RWPE1 (cell line): Measurements from ENCODE around the gene TBL3.

ENCODE experiments used
- CTCF ChIA-PET: fragments of 350-600 bp; sonication (Branson Sonifier 250); formaldehyde crosslinking; extraction: SDS; loops from one replicate; lab custom pipeline; 2021; lab: Yijun Ruan, JAX
- POLR2A ChIA-PET: fragments of 400-600 bp; formaldehyde crosslinking; extraction: SDS; loops from one replicate; lab custom pipeline; 2020; ENCODE audit warnings: antibody characterized with exemption; ENCODE audit not compliant: low non-redundant PET; lab: Yijun Ruan, JAX
- DNase-seq: peaks from one replicate; pipeline ENCODE4 v3.0.0; 2012; ENCODE audit warnings: low spot score
- H3K27ac ChIP-seq: fragments of 450-650 bp; 2 replicates; pipeline ENCODE4 v1.5.1; 2017
- TF ChIP-seq, protein P1 (sequence below): fragments of 450-650 bp; conservative IDR thresholded peaks from 2 replicates; pipeline ENCODE4 v1.5.1; 2017; ENCODE audit warnings: low read depth, mild to moderate bottlenecking

The TBL3 gene

DNA sequence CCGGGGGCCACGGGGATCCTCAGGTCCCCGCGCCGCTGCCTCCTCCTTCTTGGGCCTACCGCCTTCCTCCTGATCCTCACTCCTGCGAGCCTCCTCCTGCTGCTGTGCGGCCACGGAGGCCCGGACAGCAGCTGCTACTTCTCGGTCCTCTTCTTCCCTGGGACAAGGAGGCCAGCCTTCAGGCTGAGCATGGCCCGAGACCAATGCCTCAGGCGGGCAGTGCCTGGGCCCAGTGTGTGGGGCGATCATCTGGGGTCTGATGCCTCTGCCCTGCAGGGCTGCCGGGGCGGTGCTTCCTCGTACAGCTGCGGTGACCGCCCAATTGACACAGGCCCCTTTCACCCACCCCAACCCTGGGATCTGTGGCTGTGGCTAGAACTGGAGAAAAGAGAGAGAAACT lies 29.2 kb downstream of the TBL3 start:
- no peak for DNase-seq
- POLR2A ChIA-PET: no interaction called here
- H3K27ac ChIP-seq: peak overlapping the region; percentile 98; the same call in 1 of the 2 replicates
- CTCF ChIA-PET: interaction anchor here (0.6 kb wide), 2 partner anchors 90 to 422 kb away, joined by 3 read pairs; no protein-coding TSS in a partner anchor
- TF ChIP-seq, protein P1, sequence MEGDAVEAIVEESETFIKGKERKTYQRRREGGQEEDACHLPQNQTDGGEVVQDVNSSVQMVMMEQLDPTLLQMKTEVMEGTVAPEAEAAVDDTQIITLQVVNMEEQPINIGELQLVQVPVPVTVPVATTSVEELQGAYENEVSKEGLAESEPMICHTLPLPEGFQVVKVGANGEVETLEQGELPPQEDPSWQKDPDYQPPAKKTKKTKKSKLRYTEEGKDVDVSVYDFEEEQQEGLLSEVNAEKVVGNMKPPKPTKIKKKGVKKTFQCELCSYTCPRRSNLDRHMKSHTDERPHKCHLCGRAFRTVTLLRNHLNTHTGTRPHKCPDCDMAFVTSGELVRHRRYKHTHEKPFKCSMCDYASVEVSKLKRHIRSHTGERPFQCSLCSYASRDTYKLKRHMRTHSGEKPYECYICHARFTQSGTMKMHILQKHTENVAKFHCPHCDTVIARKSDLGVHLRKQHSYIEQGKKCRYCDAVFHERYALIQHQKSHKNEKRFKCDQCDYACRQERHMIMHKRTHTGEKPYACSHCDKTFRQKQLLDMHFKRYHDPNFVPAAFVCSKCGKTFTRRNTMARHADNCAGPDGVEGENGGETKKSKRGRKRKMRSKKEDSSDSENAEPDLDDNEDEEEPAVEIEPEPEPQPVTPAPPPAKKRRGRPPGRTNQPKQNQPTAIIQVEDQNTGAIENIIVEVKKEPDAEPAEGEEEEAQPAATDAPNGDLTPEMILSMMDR: no peak

DNA sequence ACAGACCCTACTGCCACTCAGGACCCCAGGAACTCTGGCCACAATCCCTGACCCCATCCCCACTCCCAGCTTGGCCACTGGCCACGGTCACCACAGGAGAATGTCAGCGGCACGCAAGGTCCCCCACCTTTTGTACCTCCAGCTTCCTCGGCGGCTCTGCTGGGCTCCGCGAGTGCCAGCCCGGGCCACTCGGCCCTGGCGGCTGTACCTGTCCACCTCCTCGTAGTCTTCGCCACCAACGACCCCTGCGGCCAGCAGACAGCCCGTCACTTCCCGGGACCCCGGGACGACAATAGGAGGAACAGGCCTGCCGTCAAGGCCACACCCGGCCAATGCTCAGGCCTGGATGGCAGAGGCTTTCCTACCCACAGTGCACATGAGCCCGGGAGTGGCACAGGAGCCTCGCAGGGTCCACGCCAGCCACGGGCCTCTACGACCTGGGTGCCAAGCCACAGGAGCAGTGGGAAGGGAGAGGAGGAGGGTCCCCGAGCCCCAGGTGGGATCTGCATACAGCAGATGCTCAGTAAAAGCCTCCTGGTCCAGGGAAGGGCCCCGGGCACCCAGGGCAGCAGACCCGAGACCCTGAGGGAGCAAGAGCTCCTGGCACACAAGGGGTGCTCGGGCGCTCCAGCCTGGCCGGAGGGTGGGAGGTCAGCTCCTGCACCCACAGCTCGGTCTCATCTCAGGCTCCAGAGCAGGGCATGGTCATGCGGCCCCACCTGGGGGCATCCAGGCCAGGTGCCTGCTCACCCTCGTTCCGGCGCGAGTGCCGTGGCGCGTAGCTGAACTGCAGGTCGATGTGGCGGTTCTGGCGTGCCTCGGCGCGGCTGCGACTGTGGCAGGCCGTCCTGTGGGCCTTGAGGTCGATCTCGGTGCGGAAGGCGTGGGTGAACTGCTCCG lies 29.9 kb downstream of the TBL3 start:
- TF ChIP-seq, protein P1: no peak
- ChIA-PET POLR2A (no interaction called here), CTCF (interaction anchor here (0.7 kb wide), 1 partner anchor 139 kb away, joined by 3 read pairs; no protein-coding TSS in a partner anchor)

DNA sequence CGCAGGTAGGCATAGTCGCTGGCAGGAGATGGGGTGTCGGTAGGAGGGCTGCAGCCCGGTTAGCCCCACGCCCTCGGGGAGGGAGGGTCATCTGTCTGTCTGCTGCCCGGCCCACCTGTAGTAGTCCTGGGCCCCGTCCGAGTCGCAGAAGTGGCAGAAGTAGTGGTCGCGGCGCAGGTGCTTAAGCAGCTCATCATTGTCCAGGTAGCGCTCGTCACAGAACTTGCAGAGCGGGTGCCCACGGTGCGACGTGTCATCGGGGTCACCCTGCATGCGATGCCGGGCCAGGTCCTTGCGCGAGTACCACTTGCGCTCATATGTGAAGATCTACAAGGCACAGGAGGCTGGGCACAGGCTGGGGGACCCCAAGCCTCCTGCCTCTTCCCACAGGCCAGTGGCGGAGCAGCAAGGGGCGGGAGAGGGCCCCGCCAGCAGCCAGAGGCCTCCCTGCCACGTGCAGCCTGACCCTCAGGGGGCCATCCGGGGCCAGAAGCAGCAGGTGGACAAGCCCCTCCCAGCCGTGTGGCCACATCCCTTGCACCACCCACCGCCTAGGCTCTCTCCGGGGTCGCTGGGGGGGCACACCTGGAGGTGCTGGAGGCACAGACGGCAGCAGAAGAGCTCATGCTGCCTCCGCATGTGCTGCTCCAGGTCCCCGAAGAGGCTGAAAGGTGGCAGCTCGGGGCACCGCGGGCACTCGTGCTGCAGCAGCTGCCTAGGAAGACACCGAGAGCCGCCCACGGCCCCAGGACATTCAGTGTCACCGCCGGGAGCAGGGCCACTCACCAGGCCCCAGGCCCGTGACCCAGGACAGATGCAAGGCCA lies 30.8 kb downstream of the TBL3 start:
- TF ChIP-seq, protein P1: no peak
- ChIA-PET CTCF (interaction anchor here (0.5 to 2.5 kb wide), 5 partner anchors 20 to 238 kb away, joined by 3 to 17 read pairs (median 3); no protein-coding TSS in a partner anchor), POLR2A (interaction anchor here (0.7 to 0.8 kb wide), 2 partner anchors 10 to 11 kb away, joined by 3 to 4 read pairs; no protein-coding TSS in a partner anchor)
- H3K27ac ChIP-seq: peak overlapping the region; percentile 98
- no peak for DNase-seq

More for the DNA sequence above, 29.9 kb downstream of the TBL3 start:
- H3K27ac ChIP-seq: peak overlapping the region; percentile 98; the same call in 1 of the 2 replicates
- DNase-seq: no peak

DNA sequence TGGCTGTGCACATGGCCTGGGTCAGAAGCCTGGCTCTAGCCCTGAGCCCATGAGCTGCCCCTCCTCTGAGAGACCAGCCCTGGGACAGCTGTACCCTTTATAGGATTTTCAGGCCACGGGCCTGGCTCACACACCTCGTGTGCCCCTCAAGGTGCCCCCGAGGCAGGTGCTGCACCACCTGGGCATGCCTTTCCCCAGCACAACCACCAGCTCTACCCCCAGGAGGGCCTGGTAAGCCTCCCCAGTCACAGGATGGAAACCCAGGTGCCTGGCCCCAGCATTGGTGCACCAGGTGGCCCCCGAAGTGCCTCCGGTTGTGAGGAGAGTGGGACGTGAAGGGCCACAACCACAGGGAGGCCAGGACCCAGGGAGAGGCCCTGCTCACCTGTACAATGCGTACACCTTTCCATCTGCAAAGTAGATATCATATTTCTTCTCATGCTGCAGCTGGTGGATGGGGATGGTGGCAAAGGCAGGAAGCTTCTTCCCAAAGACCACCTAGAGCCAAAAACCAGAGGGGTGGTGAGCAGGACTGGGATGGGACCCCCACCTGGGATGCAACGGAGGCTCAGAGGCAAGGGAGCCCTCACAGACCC lies 31.5 kb downstream of the TBL3 start:
- CTCF ChIA-PET: interaction anchor here (0.5 to 2.5 kb wide), 7 partner anchors 21 to 237 kb away, joined by 3 to 17 read pairs (median 4); no protein-coding TSS in a partner anchor
- POLR2A ChIA-PET: interaction anchor here (0.8 kb wide), 1 partner anchor 10 kb away, joined by 4 read pairs; no protein-coding TSS in a partner anchor
- no peak for DNase-seq
- H3K27ac ChIP-seq: peak overlapping the region; percentile 98
- TF ChIP-seq, protein P1: no peak

DNA sequence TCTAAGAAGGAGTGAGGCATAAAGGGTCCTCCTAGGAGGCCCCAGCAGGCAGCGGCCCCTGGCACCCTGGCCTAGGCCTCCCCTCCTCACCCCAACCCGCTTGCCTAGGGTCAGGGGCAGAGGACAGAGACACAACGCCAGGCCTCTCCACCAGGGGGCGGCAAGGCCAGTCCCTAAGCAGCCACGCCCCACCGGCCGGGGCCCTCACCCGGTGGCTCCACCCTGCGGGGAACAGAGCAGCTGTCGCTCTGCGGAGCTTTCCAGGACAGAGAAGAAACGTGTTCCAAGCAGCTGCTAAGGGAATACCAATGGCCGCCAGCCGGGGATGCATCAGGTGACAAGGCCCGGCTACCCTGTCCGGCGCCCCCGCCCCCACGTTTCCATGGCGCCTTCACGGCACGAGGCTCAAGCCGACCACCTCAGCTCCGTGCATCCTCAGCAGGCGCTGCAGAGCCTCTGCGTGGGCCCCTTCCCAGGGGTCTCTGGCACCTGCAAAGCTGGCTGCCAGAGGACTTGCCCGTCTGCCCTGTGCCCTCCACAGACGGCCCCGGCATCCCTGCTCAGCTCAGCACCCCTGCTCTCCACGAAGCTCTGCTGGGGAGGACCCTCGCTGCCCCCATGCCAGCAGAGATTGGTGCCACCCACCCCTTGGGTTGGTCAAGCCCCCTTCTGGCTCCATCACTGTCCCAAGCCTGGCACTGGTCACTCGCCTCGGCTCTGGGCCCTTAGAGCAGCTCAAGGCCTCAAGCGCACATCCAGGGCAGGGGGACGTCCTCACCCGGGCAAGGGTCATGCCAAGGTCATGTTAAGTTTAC lies 32.2 kb downstream of the TBL3 start:
- H3K27ac ChIP-seq: peak overlapping the region; percentile 98
- TF ChIP-seq, protein P1: peak; percentile 88
- peak; percentile 59 for DNase-seq
- ChIA-PET POLR2A (no interaction called here), CTCF (interaction anchor here (0.5 to 2.5 kb wide), 12 partner anchors 21 to 202 kb away, joined by 3 to 17 read pairs (median 4); no protein-coding TSS in a partner anchor)
